OCI-LY7 (cell line): ENCODE results near the gene C1orf210. TPM values are rescaled to one million over a fixed set of nuclear protein-coding genes. Genes with fewer than 3 reads are reported as not detected.

Experiments used
- BruUV-seq: library from RNA; stranded (reverse); fragments of 400-500 nt; replicated peaks from 2 replicates; lab custom pipeline; 2021; lab: Mats Ljungman, UMichigan
- CTCF ChIA-PET: fragments of 300-600 bp; sonication (Branson Sonifier 250); formaldehyde crosslinking; loops from one replicate; lab custom pipeline; 2022; ENCODE audit warnings: antibody characterized with exemption; ENCODE audit not compliant: unreplicated experiment; lab: Charles Lee
- POLR2A ChIA-PET: fragments of 300-600 bp; sonication (Branson Sonifier 250); formaldehyde crosslinking; loops from one replicate; lab custom pipeline; 2022; ENCODE audit warnings: antibody characterized with exemption; lab: Charles Lee
- DNase-seq: peaks from one replicate; pipeline ENCODE4 v3.0.0-alpha.2; 2015; ENCODE audit warnings: low spot score
- H2AFZ ChIP-seq: fragments of 200-600 bp; sonication (generic), shearing (Covaris generic); 2 replicates; pipeline ENCODE4 v1.6.1; 2014; ENCODE audit warnings: mild to moderate bottlenecking, antibody characterized with exemption, low read length, moderate library complexity
- H3K27ac ChIP-seq: fragments of 200-600 bp; sonication (generic); 2 replicates; pipeline ENCODE4 v1.5.1; 2014; ENCODE audit warnings: mixed run types, low read depth, mild to moderate bottlenecking, moderate library complexity, low read length, inconsistent platforms; ENCODE audit not compliant: poor library complexity, severe bottlenecking
- H3K36me3 ChIP-seq: fragments of 200-600 bp; sonication (generic); 2 replicates; pipeline ENCODE4 v1.6.1; 2014; ENCODE audit warnings: mild to moderate bottlenecking, antibody characterized with exemption, low read length, moderate library complexity, mixed read lengths; ENCODE audit not compliant: insufficient read depth
- H3K4me1 ChIP-seq: fragments of 200-600 bp; sonication (generic); 2 replicates; pipeline ENCODE4 v1.5.1; 2014; ENCODE audit warnings: mild to moderate bottlenecking, low read length; ENCODE audit not compliant: insufficient read depth, poor library complexity, severe bottlenecking
- H3K4me2 ChIP-seq: fragments of 200-600 bp; sonication (generic); 2 replicates; pipeline ENCODE4 v1.6.1; 2014; ENCODE audit warnings: mild to moderate bottlenecking, low read length
- H3K4me3 ChIP-seq: fragments of 200-600 bp; sonication (generic); 2 replicates; pipeline ENCODE4 v1.5.1; 2014; ENCODE audit warnings: mild to moderate bottlenecking, low read depth, low read length; ENCODE audit not compliant: poor library complexity, severe bottlenecking
- H3K79me2 ChIP-seq: fragments of 200-600 bp; sonication (generic); 2 replicates; pipeline ENCODE4 v1.6.1; 2016; ENCODE audit warnings: low read depth, mild to moderate bottlenecking, low read length, moderate library complexity, mixed read lengths; ENCODE audit not compliant: insufficient read depth
- H3K9me2 ChIP-seq: fragments of 200-600 bp; sonication (generic); 2 replicates; pipeline ENCODE4 v1.6.1; 2016; ENCODE audit warnings: mild to moderate bottlenecking, low read length, mixed read lengths; ENCODE audit not compliant: insufficient read depth
- H3K9me3 ChIP-seq: fragments of 200-600 bp; sonication (generic); 2 replicates; pipeline ENCODE4 v1.6.1; 2014; ENCODE audit warnings: mild to moderate bottlenecking, mixed run types, low read length, mixed read lengths
- H4K20me1 ChIP-seq: fragments of 200-600 bp; sonication (generic); 2 replicates; pipeline ENCODE4 v1.6.1; 2014; ENCODE audit warnings: mild to moderate bottlenecking, antibody characterized with exemption, low read length, moderate library complexity, mixed read lengths; ENCODE audit not compliant: insufficient read depth
- EZH2phosphoT487 ChIP-seq: fragments of 200-600 bp; sonication (generic); IDR thresholded peaks from 2 replicates; pipeline ENCODE4 v1.6.1; 2018; ENCODE audit warnings: low read depth, borderline replicate concordance, mild to moderate bottlenecking, mixed run types, antibody characterized with exemption, low read length, moderate library complexity, mixed read lengths
- intact Hi-C: fragments of 100-400 bp; cut with micrococcal nuclease; formaldehyde crosslinking; loops from one replicate; pipeline ENCODE4 v1.10.0; 2022; ENCODE audit not compliant: unreplicated experiment
- total RNA-seq, 2 experiments: library from RNA; depleted of rRNA in 1 of 2; stranded (reverse); fragments of >200 nt in 1 of 2; shearing (Covaris generic) in 1 of 2; gene quantifications; 2 replicates each; pipeline ENCODE4 v1.2.3, GENCODE V29; 2014 to 2022
- TF ChIP-seq, protein P1 (sequence below): fragments of 200-600 bp; sonication (generic); conservative IDR thresholded peaks from 2 replicates; pipeline ENCODE4 v1.5.1; 2014; ENCODE audit warnings: mild to moderate bottlenecking, antibody characterized with exemption, low read length, moderate library complexity, mixed read lengths

Gene C1orf210
- total RNA-seq, 2 experiments from 2014 or later, result not detected

DNA sequence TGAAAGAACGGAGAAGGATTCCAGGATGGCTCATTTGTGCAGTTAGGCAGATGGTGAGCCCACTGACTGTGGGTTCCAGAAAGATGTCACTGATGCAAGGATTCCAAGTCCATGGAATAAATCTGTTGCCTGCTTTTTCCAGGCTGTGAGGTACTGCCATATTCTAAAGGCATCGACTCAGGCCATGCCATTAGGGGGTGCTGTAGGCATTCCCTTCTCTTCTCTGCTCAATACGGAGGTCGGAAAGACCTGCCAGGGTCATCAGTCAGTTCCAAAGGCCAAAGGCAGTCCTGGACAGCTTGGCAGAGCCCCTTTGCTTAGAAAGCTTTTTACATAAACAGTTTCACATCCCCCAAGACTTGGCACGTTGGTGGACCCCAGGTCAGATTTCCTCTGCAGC lies 47.3 kb downstream of the C1orf210 start:
- POLR2A ChIA-PET, result interaction anchor here (0.7 to 2.4 kb wide), 2 partner anchors 19 to 120 kb away, joined by 3 to 11 read pairs; partner anchors contain the start of gene CDC20
- intact Hi-C loops, result loop anchor here (1.0 kb wide), 2 partner anchors 120 to 176 kb away; partner anchors contain the start of gene CDC20
- no peak for TF ChIP-seq EZH2phosphoT487
- TF ChIP-seq, protein P1, sequence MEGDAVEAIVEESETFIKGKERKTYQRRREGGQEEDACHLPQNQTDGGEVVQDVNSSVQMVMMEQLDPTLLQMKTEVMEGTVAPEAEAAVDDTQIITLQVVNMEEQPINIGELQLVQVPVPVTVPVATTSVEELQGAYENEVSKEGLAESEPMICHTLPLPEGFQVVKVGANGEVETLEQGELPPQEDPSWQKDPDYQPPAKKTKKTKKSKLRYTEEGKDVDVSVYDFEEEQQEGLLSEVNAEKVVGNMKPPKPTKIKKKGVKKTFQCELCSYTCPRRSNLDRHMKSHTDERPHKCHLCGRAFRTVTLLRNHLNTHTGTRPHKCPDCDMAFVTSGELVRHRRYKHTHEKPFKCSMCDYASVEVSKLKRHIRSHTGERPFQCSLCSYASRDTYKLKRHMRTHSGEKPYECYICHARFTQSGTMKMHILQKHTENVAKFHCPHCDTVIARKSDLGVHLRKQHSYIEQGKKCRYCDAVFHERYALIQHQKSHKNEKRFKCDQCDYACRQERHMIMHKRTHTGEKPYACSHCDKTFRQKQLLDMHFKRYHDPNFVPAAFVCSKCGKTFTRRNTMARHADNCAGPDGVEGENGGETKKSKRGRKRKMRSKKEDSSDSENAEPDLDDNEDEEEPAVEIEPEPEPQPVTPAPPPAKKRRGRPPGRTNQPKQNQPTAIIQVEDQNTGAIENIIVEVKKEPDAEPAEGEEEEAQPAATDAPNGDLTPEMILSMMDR, result peak; percentile 81
- Histone ChIP-seq H3K27ac (no peak overlapping the region), H2AFZ (peak overlapping the region; percentile 78; the same call in 1 of the 2 replicates), H3K4me1 (peaks cover 26% of the 10 kb centered on the region), H3K9me3 (peaks cover 6% of the 10 kb centered on the region; the same call in 1 of the 2 replicates), H3K4me2 (peak overlapping the region; percentile 64), H3K79me2 (no peaks in the 10 kb centered on the region), H4K20me1 (no peaks in the 10 kb centered on the region), H3K36me3 (no peaks in the 10 kb centered on the region), H3K4me3 (no peak overlapping the region), H3K9me2 (no peaks in the 10 kb centered on the region)
- CTCF ChIA-PET, result interaction anchor here (1.4 to 2.3 kb wide), 2 partner anchors 120 to 177 kb away, joined by 3 to 10 read pairs; no protein-coding TSS in a partner anchor
- BruUV-seq, result no TSS peak
- peak; percentile 67 for DNase-seq

DNA sequence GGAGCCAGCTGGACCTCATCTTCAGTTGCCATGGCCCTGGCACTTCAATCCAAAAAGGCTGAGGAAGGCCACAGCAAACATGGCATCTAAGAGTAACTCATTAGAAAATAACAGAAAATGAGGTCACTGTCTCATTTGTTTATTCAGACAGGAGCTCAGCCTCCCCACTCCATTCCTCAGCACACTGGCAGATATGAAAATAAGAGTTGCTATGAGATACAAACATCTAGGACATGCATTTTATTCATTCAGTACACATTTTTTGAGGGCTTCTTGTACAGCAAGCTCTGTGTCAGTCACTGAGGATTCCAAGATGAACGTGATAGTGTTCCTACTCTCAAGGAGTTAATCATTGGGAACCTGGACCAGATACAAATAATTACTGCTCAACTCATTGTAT lies 48.3 kb downstream of the C1orf210 start:
- no peak overlapping the region for H2AFZ ChIP-seq
- H3K9me2 ChIP-seq, result no peaks in the 10 kb centered on the region
- H3K4me3 ChIP-seq, result no peak overlapping the region
- no peaks in the 10 kb centered on the region for H4K20me1 ChIP-seq
- no TSS peak for BruUV-seq
- ChIA-PET CTCF (interaction anchor here (2.3 kb wide), 1 partner anchor 178 kb away, joined by 10 read pairs; no protein-coding TSS in a partner anchor), POLR2A (no interaction called here)
- H3K4me1 ChIP-seq, result peaks cover 26% of the 10 kb centered on the region
- no peaks in the 10 kb centered on the region for H3K36me3 ChIP-seq
- intact Hi-C loops, result no loop called here
- H3K27ac ChIP-seq, result no peak overlapping the region
- no peak overlapping the region for H3K4me2 ChIP-seq
- no peaks in the 10 kb centered on the region for H3K79me2 ChIP-seq
- peaks cover 6% of the 10 kb centered on the region; the same call in 1 of the 2 replicates for H3K9me3 ChIP-seq
- TF ChIP-seq, protein P1, result no peak
- no peak for TF ChIP-seq EZH2phosphoT487
- DNase-seq, result no peak

DNA sequence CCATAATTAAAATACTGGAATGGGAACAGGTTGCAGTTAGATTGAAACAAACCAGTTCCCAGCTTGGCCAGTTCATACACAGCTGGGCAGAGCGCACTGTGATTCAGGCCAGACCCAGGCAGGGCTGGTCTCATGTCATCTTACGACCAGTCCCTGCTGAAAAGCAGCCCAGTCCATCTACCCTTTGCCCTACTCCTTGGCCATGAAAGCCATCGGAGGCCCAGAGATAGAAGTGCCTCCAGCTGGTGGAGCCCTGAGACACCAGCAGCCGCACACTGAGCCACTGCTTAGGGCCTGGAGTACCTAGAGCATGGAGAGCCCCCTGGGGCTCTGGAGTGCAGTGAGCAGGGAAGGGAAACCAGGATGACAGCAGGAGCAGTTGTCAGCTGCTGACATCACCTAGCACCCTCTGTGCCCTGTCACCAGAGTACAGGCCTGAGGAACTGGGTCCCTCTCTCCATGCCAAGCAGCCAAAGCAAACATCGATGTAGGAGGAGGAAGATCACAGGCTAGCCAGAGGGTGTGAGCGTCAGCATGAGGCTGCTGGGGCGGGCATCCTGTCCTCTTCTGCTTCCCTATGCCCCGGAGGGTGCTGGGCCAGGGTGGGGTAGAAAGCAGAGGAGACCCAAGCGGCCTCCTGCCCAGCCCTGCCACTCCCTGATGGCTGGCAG lies 49.8 kb downstream of the C1orf210 start:
- H2AFZ ChIP-seq, result no peak overlapping the region
- no peaks in the 10 kb centered on the region for H3K36me3 ChIP-seq
- no peak overlapping the region for H3K4me3 ChIP-seq
- H3K27ac ChIP-seq, result no peak overlapping the region
- intact Hi-C loops, result no loop called here
- peaks cover 5% of the 10 kb centered on the region; the same call in 1 of the 2 replicates for H3K9me3 ChIP-seq
- POLR2A ChIA-PET, result no interaction called here
- DNase-seq, result no peak
- BruUV-seq, result no TSS peak
- peaks cover 26% of the 10 kb centered on the region for H3K4me1 ChIP-seq
- CTCF ChIA-PET, result no interaction called here
- H3K79me2 ChIP-seq, result no peaks in the 10 kb centered on the region
- TF ChIP-seq EZH2phosphoT487, result no peak
- no peaks in the 10 kb centered on the region for H4K20me1 ChIP-seq
- H3K9me2 ChIP-seq, result no peaks in the 10 kb centered on the region
- no peak overlapping the region for H3K4me2 ChIP-seq
